Measurements from ENCODE around the gene KHNYN.
"Not testable (repeated sequence)": the region's sequence is repeated elsewhere in the genome, so short reads cannot be mapped to it uniquely, and the experiment has no call there.

The KHNYN gene

DNA sequence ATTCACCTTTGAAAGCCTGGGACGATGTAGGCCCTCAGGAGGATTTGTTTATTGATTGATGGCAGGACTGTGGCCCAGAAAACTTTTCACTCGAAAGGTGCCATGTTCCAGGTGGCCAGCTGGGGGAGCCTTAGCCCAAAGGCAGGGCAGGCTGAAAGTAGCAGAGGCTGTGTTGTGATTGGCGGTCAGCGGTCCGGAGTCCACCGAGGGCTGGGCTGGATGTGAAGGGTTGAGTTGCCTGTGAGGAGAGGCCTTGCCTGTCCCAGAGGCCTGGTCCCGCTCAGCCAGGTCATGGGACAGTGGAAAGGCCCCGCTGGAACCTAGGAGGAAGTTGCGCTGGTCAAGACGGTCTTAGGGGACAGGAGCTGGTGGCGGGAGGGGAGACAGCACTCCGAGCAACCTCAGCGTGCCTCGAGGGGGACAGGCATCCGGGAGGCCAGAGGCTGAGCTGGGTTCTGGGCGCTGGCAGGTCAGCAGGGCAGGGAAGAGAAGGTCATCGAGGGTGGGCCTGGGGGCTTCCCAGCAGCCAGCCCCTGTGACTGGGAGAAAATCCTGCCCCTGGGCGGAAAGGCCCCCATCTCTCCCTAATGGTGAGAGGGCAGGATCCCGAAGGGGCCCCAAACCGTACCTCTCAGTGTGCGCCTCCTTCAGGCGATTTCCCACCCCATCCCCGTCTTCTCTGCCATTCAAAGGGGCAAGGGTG lies 52.0 kb downstream of the KHNYN start:
- DNase-seq = peak; percentile 40

DNA sequence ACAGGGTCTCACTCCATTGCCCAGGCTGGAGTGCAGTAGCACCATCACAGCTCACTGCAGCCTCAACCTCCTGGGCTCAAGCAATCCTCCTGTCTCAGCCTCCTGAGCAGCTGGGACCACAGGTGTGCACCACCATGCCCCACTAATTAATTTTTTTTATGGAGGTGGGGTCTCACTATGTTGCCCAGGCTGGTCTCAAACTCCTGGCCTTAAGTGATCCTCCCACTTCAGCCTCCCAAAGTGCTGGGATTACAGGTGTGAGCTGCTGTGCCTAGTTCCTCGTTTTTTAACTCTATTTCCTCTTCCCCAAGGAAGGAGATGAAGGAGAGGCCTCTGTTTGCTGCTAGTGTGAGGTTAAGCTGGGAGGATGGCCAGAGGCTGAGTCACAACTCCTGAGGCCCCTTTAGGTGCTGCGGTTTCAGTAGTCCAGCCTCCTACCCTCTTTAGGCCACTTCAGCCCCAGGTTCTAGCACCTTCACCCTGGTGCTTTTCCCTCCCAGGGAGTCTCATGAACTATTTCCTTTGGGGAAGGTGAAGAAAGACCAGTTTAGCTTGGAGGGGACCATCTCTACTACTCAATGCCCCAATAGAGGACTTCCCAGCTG lies 53.0 kb downstream of the KHNYN start:
- DNase-seq = not testable (repeated sequence)

DNA sequence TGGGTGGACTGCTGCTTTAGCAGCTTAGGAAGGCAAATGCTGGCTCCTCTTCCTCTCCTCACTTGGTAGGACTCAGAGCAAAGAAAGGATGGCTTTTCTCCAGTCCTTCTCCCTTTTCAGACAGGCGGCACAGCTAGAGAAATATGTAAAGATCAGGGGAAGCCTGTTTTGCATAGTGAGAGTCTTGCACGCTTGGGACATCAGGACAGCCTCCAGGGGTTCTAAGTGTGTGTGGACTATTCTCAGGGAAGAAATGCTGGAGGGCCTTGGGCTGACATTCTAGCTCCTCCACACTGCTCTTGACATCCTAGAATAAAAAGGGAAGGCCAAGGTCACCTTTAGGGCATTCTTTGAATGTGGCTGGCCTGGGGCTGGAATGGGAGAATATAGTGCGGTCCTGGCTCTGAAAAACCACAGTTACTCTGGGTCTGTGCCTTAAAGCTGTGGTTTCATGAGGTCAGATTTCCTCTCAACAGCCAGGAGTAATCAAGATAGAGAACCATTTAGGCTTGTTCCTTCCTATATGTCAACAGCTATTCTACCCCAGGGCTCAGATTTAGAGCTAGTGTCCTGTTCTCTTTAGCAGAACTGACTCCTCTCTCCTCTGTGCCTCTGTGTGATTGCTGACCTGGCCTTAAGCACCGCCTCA lies 54.0 kb downstream of the KHNYN start:
- peak; percentile 19 for DNase-seq

All from hematopoietic multipotent progenitor cell treated with erythropoietin and hydrocortisone succinate and interleukin-3 and kit ligand, for 8 days (in vitro differentiated cells).